Glomerular visceral epithelial cell (primary cell): ENCODE measurements around the gene IL23R.

Source experiments
- DNase-seq: peaks from one replicate; pipeline ENCODE4 v3.0.0-alpha.2; 2016; ENCODE audit errors: extremely low spot score

Gene IL23R

GRCh38 chr1:67148516-67149178 is 17.6 kb upstream of the IL23R start:
- no peak for DNase-seq

- DNase-seq, result peak; percentile 80
These were observed 17.0 kb upstream of the IL23R start for GRCh38 chr1:67149179-67149770.

GRCh38 chr1:67150931-67151330 is 15.3 kb upstream of the IL23R start:
- no peak for DNase-seq

- DNase-seq, result no peak
These were observed 7.9 kb upstream of the IL23R start for GRCh38 chr1:67158401-67158800.

- DNase-seq, result no peak
These were observed 7.0 kb upstream of the IL23R start for GRCh38 chr1:67159233-67159632.

GRCh38 chr1:67162954-67163353 is 3.3 kb upstream of the IL23R start:
- peak; percentile 56 for DNase-seq

GRCh38 chr1:67165468-67166041 is 699 bp upstream of the IL23R start:
- no peak for DNase-seq

- DNase-seq, result no peak
These were observed 3.2 kb downstream of the IL23R start for GRCh38 chr1:67169496-67169895.

- no peak for DNase-seq
These were observed 3.7 kb downstream of the IL23R start for GRCh38 chr1:67169932-67170331.

- no peak for DNase-seq
These were observed 4.7 kb downstream of the IL23R start for GRCh38 chr1:67170751-67171573.

GRCh38 chr1:67171574-67171955 is 5.3 kb downstream of the IL23R start:
- no peak for DNase-seq

GRCh38 chr1:67171978-67172377 is 5.7 kb downstream of the IL23R start:
- no peak for DNase-seq

- DNase-seq, result no peak
These were observed 7.7 kb downstream of the IL23R start for GRCh38 chr1:67173988-67174387.

GRCh38 chr1:67174716-67175284 is 8.5 kb downstream of the IL23R start:
- no peak for DNase-seq

- no peak for DNase-seq
These were observed 9.4 kb downstream of the IL23R start for GRCh38 chr1:67175530-67176087.

GRCh38 chr1:67184838-67185421 is 18.7 kb downstream of the IL23R start:
- no peak for DNase-seq

GRCh38 chr1:67188137-67188536 is 21.9 kb downstream of the IL23R start:
- DNase-seq, result no peak

GRCh38 chr1:67189953-67190352 is 23.7 kb downstream of the IL23R start:
- no peak for DNase-seq

GRCh38 chr1:67190410-67190809 is 24.2 kb downstream of the IL23R start:
- DNase-seq, result no peak

GRCh38 chr1:67190942-67191341 is 24.7 kb downstream of the IL23R start:
- DNase-seq, result no peak

- DNase-seq, result no peak
These were observed 25.6 kb downstream of the IL23R start for GRCh38 chr1:67191668-67192520.
